ENCODE results near the gene HS1BP3. TPM values are rescaled to one million over a fixed set of nuclear protein-coding genes. Genes with fewer than 3 reads are reported as not detected.
A peak's percentile ranks its signal among the peaks of the same experiment; 100 is the strongest.

Gene HS1BP3
- total RNA-seq, 1 donor from 2014 or later, result 22.1 TPM

GRCh38 chr2:20619624-20620024 is 31.3 kb downstream of the HS1BP3 start:
- no peak overlapping the region for H3K4me3 Mint-ChIP-seq
- peaks cover 24% of the 10 kb centered on the region for H3K4me1 Mint-ChIP-seq (ENCODE audit: unreplicated experiment)
- H3K27me3 Mint-ChIP-seq, result no peaks in the 10 kb centered on the region
- H3K9me3 Mint-ChIP-seq, result no peaks in the 10 kb centered on the region
- DNase-seq (ENCODE audit: extremely low spot score, unreplicated experiment), result no peak
- TF ChIP-seq CTCF (conservative IDR thresholded peaks at IDR 0.05), result no peak
- peaks cover 6% of the 10 kb centered on the region for H3K36me3 Mint-ChIP-seq
- H3K27ac Mint-ChIP-seq, result no peak overlapping the region

- H3K27ac Mint-ChIP-seq, result no peak overlapping the region
- peaks cover 30% of the 10 kb centered on the region for H3K4me1 Mint-ChIP-seq (ENCODE audit: unreplicated experiment)
- H3K36me3 Mint-ChIP-seq, result peaks cover 6% of the 10 kb centered on the region
- no peaks in the 10 kb centered on the region for H3K9me3 Mint-ChIP-seq
- H3K27me3 Mint-ChIP-seq, result no peaks in the 10 kb centered on the region
- H3K4me3 Mint-ChIP-seq, result no peak overlapping the region
- no peak for TF ChIP-seq CTCF (conservative IDR thresholded peaks at IDR 0.05)
- DNase-seq (ENCODE audit: extremely low spot score, unreplicated experiment), result no peak
Observed at GRCh38 chr2:20618886-20619521, 31.9 kb downstream of the HS1BP3 start.

DNA sequence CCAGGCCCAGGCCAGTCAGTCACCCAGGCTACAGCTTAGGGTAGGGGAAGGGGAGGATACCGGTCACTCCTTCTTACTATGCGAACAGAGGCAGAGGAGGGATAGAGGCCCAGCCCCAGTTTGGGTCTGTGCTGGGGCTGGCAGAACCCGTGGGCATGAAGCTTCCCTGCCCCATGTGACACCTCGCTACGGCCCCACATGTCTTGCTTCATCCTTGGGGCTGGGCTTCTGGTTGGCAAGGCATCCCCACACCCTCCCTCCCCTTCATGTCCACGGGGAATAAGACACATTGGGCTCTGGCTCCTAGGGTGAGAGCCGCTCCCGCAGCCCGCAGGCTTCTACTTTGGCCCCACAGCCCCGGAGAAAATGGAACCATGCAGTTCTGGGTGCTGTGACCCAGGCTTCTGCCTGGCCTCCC is 32.4 kb downstream of the HS1BP3 start:
- DNase-seq (ENCODE audit: extremely low spot score, unreplicated experiment), result no peak
- Mint-ChIP-seq H3K27me3 (no peaks in the 10 kb centered on the region), H3K4me3 (no peak overlapping the region), H3K27ac (peak overlapping the region; percentile 76), H3K9me3 (no peaks in the 10 kb centered on the region), H3K36me3 (peaks cover 6% of the 10 kb centered on the region), H3K4me1 (ENCODE audit: unreplicated experiment) (peaks cover 35% of the 10 kb centered on the region)
- TF ChIP-seq CTCF (conservative IDR thresholded peaks at IDR 0.05), result no peak

DNA sequence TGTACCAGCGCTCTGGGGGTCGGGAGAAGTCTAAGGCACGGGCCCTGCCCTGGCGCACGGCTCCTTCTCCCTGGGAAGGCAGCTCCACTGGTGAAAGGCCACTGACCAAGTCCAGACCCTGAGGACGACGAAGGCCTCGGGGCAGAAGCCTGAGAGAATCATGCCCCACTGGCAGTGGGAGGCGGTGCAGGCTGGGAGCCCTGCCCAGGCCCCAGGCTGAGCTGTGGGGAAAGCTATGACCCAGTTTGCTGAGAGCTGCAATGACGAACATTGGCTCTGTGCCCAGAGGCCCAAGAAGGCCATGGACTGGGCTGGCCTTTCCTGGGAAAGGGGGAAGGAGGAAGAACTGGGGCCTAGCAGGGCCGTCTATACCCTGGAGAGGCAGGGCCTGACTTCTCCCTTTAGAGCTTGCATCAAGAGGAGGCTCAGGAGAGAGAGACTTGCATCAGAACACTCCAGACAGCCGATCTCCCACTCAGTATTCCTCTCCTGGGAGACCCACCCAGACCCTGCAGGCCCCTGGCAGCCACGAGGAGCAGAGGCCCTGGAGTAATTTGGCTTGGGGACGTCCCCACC is 32.9 kb downstream of the HS1BP3 start:
- peak overlapping the region; percentile 76 for H3K27ac Mint-ChIP-seq
- TF ChIP-seq CTCF (conservative IDR thresholded peaks at IDR 0.05), result peak; percentile 59
- peaks cover 35% of the 10 kb centered on the region for H3K4me1 Mint-ChIP-seq (ENCODE audit: unreplicated experiment)
- H3K4me3 Mint-ChIP-seq, result no peak overlapping the region
- H3K9me3 Mint-ChIP-seq, result no peaks in the 10 kb centered on the region
- no peaks in the 10 kb centered on the region for H3K27me3 Mint-ChIP-seq
- H3K36me3 Mint-ChIP-seq, result peaks cover 6% of the 10 kb centered on the region
- no peak for DNase-seq (ENCODE audit: extremely low spot score, unreplicated experiment)

GRCh38 chr2:20617081-20617575 is 33.8 kb downstream of the HS1BP3 start:
- no peaks in the 10 kb centered on the region for H3K9me3 Mint-ChIP-seq
- H3K27me3 Mint-ChIP-seq, result no peaks in the 10 kb centered on the region
- H3K36me3 Mint-ChIP-seq, result peaks cover 6% of the 10 kb centered on the region
- H3K27ac Mint-ChIP-seq, result peak overlapping the region; percentile 48
- TF ChIP-seq CTCF (conservative IDR thresholded peaks at IDR 0.05), result no peak
- no peak for DNase-seq (ENCODE audit: extremely low spot score, unreplicated experiment)
- H3K4me1 Mint-ChIP-seq (ENCODE audit: unreplicated experiment), result peaks cover 32% of the 10 kb centered on the region
- no peak overlapping the region for H3K4me3 Mint-ChIP-seq

Measured in type B pancreatic cell (in vitro differentiated cells).